DND-41 (cell line): ENCODE data around the gene PDGFB.

Experiments used
- ATAC-seq: fragments of 200-7000 bp; cut with Tn5 transposase; 3 replicates; pipeline ENCODE4 v1.9.1; 2021; ENCODE audit warnings: low read depth; ENCODE audit not compliant: insufficient read depth
- DNase-seq: peaks from one replicate; pipeline ENCODE4 v3.0.0-alpha.2; 2020
- H2AFZ ChIP-seq: 2 replicates; pipeline ENCODE4 v1.6.0; 2012; ENCODE audit warnings: low read depth, low read length
- H3K27ac ChIP-seq: 2 replicates; pipeline ENCODE4 v1.5.1; 2012; ENCODE audit warnings: low read length, inconsistent platforms
- H3K27me3 ChIP-seq: fragments of 200-600 bp; sonication (generic); 2 replicates; pipeline ENCODE4 v1.6.0; 2012; ENCODE audit warnings: low read length, mild to moderate bottlenecking, inconsistent platforms; ENCODE audit not compliant: insufficient read depth, poor library complexity
- H3K36me3 ChIP-seq: 2 replicates; pipeline ENCODE4 v1.5.1; 2012; ENCODE audit warnings: low read length, inconsistent platforms; ENCODE audit not compliant: insufficient read depth
- H3K4me1 ChIP-seq: 2 replicates; pipeline ENCODE4 v1.5.1; 2012; ENCODE audit warnings: mild to moderate bottlenecking, low read length; ENCODE audit not compliant: insufficient read depth
- H3K4me2 ChIP-seq: 2 replicates; pipeline ENCODE4 v1.6.0; 2012; ENCODE audit warnings: mild to moderate bottlenecking, moderate library complexity, low read length, inconsistent platforms; ENCODE audit not compliant: insufficient read depth
- H3K4me3 ChIP-seq, 2 experiments: fragments of 200-600 bp in 1 of 2; shearing (Covaris generic) in 1 of 2; 2 replicates each; pipeline ENCODE4 v1.5.1; 2012 to 2016; ENCODE audit warnings: inconsistent platforms in 2 of 2, low read length in 2 of 2, mild to moderate bottlenecking in 2 of 2, low read depth in 1 of 2, moderate library complexity in 1 of 2
- H3K79me2 ChIP-seq: 2 replicates; pipeline ENCODE4 v1.6.0; 2012; ENCODE audit warnings: low read length, inconsistent platforms; ENCODE audit not compliant: insufficient read depth
- H3K9ac ChIP-seq: 2 replicates; pipeline ENCODE4 v1.6.0; 2012; ENCODE audit warnings: low read depth, mild to moderate bottlenecking, inconsistent platforms, low read length, moderate library complexity
- H3K9me3 ChIP-seq: 2 replicates; pipeline ENCODE4 v1.5.1; 2012; ENCODE audit warnings: low read length, moderate library complexity, mild to moderate bottlenecking, inconsistent platforms; ENCODE audit not compliant: insufficient read depth, severe bottlenecking
- H4K20me1 ChIP-seq: 2 replicates; pipeline ENCODE4 v1.6.0; 2012; ENCODE audit warnings: low read length; ENCODE audit not compliant: insufficient read depth
- EZH2 ChIP-seq: IDR thresholded peaks from 3 replicates; pipeline ENCODE4 v1.6.1; 2012; ENCODE audit warnings: borderline replicate concordance, low read depth, mild to moderate bottlenecking, moderate library complexity, low read length, inconsistent platforms; ENCODE audit not compliant: severe bottlenecking
- TF ChIP-seq, protein P1 (sequence below): IDR thresholded peaks from 2 replicates; pipeline ENCODE4 v1.5.1; 2012; ENCODE audit warnings: borderline replicate concordance, low read length, moderate library complexity, mild to moderate bottlenecking; ENCODE audit not compliant: poor library complexity, severe bottlenecking; ENCODE audit errors: extremely low read depth

PDGFB gene

DNA sequence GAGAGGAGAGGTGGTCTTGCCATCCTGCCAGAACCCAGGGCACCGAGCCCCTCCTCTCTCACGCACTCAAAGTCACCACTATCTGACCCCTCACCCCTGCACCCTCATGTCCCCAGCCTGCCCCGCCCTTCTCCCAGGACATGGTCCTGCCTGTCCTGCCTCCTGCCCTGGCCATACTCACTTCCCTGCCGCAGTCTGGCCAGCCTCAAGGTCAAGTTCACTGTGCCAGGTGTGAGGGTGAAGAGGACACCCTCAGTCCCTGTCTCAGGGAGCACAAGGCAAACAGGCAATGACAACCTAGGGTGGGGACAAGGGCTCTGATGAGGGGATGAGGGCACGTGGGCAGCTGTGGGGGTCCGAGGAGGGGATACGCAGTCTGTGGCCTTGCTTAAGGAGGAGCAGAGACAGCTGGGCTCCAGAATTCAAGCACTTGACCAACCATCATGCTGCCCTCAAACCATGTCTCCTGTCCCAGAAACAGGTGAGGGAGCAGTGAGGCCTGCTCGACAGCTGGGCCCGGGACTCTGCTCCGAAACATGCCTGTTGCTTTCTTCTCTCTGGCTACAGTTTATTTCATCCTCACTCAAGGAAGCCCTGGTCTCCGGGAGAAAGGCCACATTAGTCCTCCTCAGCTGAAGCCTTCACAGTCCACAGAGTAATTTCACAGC, 36.6 kb downstream of the PDGFB start:
- H3K27ac ChIP-seq: no peak overlapping the region
- ATAC-seq (no peak), DNase-seq (no peak)
- H3K9ac ChIP-seq: no peak overlapping the region
- no peak overlapping the region for H3K4me3 ChIP-seq
- H3K36me3 ChIP-seq: no peaks in the 10 kb centered on the region
- peaks cover 6% of the 10 kb centered on the region for H3K27me3 ChIP-seq
- peaks cover 10% of the 10 kb centered on the region; the same call in 1 of the 2 replicates for H3K4me1 ChIP-seq
- H3K4me2 ChIP-seq: no peak overlapping the region
- no peaks in the 10 kb centered on the region for H3K79me2 ChIP-seq
- H2AFZ ChIP-seq: no peak overlapping the region
- TF ChIP-seq, protein P1, sequence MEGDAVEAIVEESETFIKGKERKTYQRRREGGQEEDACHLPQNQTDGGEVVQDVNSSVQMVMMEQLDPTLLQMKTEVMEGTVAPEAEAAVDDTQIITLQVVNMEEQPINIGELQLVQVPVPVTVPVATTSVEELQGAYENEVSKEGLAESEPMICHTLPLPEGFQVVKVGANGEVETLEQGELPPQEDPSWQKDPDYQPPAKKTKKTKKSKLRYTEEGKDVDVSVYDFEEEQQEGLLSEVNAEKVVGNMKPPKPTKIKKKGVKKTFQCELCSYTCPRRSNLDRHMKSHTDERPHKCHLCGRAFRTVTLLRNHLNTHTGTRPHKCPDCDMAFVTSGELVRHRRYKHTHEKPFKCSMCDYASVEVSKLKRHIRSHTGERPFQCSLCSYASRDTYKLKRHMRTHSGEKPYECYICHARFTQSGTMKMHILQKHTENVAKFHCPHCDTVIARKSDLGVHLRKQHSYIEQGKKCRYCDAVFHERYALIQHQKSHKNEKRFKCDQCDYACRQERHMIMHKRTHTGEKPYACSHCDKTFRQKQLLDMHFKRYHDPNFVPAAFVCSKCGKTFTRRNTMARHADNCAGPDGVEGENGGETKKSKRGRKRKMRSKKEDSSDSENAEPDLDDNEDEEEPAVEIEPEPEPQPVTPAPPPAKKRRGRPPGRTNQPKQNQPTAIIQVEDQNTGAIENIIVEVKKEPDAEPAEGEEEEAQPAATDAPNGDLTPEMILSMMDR: no peak
- no peak for TF ChIP-seq EZH2
- H4K20me1 ChIP-seq: peaks cover 4% of the 10 kb centered on the region; the same call in 1 of the 2 replicates
- H3K9me3 ChIP-seq: no peaks in the 10 kb centered on the region

DNA sequence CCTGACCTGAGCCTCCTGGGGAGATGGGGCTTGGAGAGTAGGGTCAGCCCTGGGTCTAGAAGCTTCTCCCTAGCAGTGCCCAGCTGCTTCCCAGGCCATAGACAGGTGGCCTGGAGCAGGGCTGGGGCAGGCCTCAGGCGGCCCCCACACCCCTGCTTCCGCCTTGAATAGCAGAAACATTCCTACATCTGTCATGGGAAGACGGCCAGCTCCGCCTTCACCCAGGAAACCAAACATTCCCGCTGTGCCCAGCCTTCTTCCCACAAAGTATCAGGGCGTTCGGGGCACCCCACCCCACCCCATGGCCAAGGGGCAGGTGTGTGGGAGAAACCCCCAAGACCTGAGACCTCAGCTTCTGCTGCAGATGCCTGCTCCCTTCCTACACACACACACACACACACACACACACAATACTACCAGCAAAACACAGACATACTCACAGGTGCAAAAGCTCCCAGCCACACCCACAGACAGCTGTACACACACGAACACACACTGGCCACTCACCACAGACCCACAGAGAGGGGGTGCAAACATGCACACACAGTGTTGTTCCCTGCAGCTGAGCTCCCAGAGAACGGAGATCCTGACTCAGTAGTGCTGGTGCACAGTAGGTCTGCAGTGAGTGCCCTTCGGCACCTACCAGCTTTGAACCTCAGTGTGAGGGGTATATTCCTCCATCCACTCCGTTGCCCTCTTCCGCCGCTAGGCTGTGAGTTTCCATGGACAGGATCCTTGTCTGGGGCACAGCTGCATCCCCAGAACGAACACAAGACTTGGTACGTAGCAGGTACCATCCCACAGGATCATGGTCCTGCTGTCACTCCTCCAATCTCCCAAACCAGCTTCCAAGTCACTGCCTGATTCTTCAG, 37.4 kb downstream of the PDGFB start:
- Histone ChIP-seq H4K20me1 (peaks cover 4% of the 10 kb centered on the region; the same call in 1 of the 2 replicates), H3K36me3 (no peaks in the 10 kb centered on the region), H3K9ac (no peak overlapping the region), H3K9me3 (no peaks in the 10 kb centered on the region), H3K4me1 (peaks cover 10% of the 10 kb centered on the region; the same call in 1 of the 2 replicates), H3K4me3 (no peak overlapping the region), H3K27ac (no peak overlapping the region), H2AFZ (no peak overlapping the region), H3K27me3 (no peaks in the 10 kb centered on the region), H3K79me2 (no peaks in the 10 kb centered on the region), H3K4me2 (no peak overlapping the region)
- no peak for TF ChIP-seq EZH2
- TF ChIP-seq, protein P1: no peak
- ATAC-seq: no peak
- DNase-seq: no peak

DNA sequence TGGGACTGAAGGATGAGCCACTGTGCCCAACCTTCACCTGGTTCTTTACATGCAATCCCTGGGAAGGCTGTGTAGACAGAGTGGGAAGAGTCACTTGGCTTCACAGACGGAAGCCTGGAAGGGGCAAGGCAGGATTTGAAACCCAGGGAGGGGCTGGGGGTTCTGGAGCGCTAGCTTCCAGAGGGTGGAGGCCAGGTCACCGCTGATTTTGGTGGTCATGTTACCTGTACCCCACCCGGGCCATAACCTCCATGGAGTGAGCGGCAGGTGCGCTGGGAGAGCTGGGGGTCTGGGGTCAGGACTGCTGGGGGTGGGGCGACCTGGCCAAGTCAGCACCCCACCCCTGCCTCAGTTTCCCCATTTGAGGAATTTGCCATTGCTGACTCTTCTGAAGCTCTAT, 38.3 kb downstream of the PDGFB start:
- H4K20me1 ChIP-seq: peaks cover 4% of the 10 kb centered on the region; the same call in 1 of the 2 replicates
- TF ChIP-seq, protein P1: no peak
- TF ChIP-seq EZH2: no peak
- H3K36me3 ChIP-seq: no peaks in the 10 kb centered on the region
- H3K27ac ChIP-seq: no peak overlapping the region
- no peaks in the 10 kb centered on the region for H3K9me3 ChIP-seq
- peaks cover 10% of the 10 kb centered on the region; the same call in 1 of the 2 replicates for H3K4me1 ChIP-seq
- no peak for ATAC-seq
- no peak for DNase-seq
- no peaks in the 10 kb centered on the region for H3K27me3 ChIP-seq
- no peak overlapping the region for H2AFZ ChIP-seq
- no peak overlapping the region for H3K4me2 ChIP-seq
- no peak overlapping the region for H3K4me3 ChIP-seq
- H3K9ac ChIP-seq: no peak overlapping the region
- H3K79me2 ChIP-seq: no peaks in the 10 kb centered on the region
